ENCODE results near the gene FIBCD1.

The FIBCD1 gene

DNA sequence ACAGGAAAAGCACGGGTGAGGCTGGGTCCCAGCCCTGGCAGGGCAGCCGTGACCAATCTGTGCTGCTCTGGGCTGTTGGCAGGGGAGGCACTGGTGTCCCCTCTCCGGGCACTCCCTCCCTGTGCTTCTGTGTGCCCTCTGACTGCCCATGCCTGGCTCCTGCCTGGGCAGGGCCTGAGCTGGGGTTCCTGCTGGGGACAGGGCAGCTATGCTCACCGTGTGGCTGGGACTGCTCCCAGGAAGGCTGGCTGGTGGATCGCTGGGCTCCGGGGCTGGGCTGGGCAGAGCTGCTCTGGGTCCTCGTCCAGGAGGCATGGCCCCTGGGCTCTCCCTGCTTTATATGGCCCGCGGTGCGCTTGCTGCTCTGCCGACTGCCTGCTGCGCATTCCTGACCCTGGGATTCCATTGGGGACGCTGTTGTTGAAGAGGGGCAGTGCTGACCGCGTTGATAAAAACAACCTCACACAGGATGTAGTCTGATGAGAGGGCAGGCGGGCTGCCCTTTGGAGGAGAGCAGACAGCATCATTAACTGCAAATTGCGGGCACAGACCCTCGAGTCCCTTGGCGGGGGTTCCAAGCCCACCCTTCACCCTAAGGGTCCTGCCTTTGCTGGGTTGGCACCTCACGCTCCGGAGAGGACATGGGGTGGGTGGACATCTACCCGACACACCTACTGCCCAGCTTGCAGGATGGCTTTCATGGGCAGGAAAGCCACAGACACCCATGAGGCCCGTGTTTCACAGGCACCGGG, 43.4 kb downstream of the FIBCD1 start:
- TF ChIP-seq, protein P1, sequence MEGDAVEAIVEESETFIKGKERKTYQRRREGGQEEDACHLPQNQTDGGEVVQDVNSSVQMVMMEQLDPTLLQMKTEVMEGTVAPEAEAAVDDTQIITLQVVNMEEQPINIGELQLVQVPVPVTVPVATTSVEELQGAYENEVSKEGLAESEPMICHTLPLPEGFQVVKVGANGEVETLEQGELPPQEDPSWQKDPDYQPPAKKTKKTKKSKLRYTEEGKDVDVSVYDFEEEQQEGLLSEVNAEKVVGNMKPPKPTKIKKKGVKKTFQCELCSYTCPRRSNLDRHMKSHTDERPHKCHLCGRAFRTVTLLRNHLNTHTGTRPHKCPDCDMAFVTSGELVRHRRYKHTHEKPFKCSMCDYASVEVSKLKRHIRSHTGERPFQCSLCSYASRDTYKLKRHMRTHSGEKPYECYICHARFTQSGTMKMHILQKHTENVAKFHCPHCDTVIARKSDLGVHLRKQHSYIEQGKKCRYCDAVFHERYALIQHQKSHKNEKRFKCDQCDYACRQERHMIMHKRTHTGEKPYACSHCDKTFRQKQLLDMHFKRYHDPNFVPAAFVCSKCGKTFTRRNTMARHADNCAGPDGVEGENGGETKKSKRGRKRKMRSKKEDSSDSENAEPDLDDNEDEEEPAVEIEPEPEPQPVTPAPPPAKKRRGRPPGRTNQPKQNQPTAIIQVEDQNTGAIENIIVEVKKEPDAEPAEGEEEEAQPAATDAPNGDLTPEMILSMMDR (IDR thresholded peaks at IDR 0.05; ENCODE audit: low read depth, low read length), result no peak
- no peak overlapping the region for H3K4me3 ChIP-seq (ENCODE audit: low read depth, low read length)

DNA sequence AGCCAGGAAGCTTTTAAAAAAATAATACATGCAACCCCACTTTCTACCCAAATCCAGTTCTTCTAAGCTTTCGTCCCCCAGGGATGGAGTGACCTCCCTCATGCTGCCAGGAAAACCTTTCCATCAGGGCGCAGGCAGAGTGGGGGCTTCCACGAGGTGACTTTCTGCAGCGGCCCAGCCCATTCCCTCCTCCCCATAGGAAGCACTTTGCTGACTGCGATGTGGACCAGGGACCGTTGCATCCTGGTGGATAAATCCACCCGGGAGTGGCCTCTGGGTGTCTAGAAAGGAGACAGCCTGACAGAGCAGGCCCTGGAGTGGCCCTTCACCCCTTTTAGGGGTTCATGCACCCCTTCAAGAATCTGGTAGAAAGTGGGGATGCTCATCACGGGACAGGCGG, 44.0 kb downstream of the FIBCD1 start:
- TF ChIP-seq, protein P1 (IDR thresholded peaks at IDR 0.05; ENCODE audit: low read depth, low read length), result no peak
- no peak overlapping the region for H3K4me3 ChIP-seq (ENCODE audit: low read depth, low read length)

DNA sequence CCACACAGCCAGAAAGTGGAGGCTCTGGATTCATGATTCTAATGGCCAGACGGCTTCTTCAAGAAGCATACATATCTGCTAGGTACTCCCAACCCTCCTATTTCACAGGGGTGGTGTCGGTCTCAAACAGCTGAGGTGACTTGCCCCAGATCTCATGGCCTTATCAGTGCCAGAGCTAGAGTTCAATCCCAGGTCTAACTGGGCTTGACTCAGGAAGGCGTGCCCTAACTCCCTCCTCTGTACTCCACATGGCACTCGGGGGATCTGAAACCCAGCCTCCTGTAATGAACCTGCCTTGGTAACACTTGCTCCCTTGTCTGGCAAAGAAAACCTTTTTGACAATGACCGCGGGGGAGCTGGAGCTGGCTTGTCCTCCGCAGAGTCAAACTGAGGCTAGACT, 44.5 kb downstream of the FIBCD1 start:
- TF ChIP-seq, protein P1 (IDR thresholded peaks at IDR 0.05; ENCODE audit: low read depth, low read length), result no peak
- H3K4me3 ChIP-seq (ENCODE audit: low read depth, low read length), result no peak overlapping the region

GRCh38 chr9:130893341-130894101, 45.5 kb downstream of the FIBCD1 start:
- TF ChIP-seq, protein P1 (IDR thresholded peaks at IDR 0.05; ENCODE audit: low read depth, low read length), result no peak
- H3K4me3 ChIP-seq (ENCODE audit: low read depth, low read length), result no peak overlapping the region

DNA sequence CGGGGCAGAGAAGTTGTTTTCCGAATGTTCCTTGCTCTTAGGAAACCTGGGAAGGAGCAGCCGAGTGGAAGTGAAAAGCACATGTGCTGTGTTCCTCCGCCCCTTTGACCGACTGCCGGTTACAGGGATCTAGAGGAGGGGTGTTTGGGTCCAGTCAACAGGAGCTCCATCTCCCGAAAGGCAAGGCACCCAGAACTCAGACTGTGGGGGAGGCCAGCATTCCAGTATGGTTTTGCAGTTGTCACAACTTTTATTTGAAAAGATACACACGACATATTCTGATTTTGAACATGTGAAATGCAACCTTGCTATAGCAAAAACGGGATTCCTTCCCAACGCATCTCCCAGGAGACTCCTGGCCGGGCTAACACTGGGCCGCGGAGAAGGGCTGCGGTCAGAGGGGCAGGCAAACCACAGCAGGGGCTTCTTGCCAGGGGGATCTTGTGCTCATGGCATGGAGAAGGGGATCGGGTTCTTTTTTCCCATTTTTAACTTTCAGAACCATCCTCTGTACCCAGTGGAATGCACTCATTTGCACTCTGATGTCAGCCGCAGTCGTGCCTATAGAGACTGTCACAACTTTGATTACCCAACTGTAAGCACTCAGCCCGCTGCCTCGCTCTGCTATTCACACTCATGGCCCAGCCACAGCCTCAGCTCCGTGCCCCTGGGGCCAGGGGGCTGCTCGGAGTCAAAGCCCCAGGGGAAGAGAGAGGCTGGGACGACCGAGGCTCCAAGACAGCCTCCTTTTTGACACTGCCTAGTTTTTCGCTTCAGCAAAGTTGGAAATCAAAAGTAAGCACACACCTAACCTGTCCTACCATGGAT, 46.4 kb downstream of the FIBCD1 start:
- no peak overlapping the region for H3K4me3 ChIP-seq (ENCODE audit: low read depth, low read length)
- TF ChIP-seq, protein P1 (IDR thresholded peaks at IDR 0.05; ENCODE audit: low read depth, low read length), result no peak

DNA sequence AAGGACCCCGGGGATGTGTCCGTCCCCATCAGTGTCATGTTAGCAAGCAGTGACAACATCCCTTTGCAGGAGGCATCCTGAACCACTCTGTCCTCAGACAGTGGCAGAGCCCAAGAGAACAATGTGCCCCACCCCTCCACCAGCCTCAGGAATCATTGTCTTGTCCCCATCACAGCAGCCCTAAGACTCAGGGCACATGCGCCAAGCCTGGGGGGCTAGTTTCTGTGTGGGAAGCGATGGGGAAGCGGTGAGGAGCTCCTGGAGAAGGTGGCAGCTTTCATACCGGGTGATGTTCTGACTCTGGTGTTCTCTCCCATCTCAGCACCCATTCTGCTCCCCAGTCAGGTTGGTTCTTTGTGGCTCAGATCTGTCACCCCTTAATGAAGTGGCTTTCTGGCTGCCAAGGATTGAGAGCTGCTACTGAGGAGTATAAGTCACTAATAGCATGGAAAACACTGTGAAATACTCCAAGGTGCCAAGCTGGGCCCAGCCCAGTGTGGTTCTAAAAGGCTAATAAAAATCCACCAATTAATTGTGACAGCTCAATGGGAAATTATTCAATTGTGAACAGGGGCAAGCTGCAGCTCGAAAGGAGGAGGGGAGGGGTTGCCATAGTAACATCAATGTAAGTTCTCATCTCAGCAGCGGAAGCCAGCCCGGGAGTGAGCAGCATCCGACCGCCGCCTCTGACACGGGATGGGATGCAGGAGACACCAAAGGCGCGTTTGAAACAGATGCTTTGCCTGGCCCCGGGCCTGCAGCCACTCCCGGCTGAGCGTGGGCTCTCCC, 47.2 kb downstream of the FIBCD1 start:
- TF ChIP-seq, protein P1 (IDR thresholded peaks at IDR 0.05; ENCODE audit: low read depth, low read length), result no peak
- no peak overlapping the region for H3K4me3 ChIP-seq (ENCODE audit: low read depth, low read length)

Measured in WI38 (cell line).